H1 (cell line): Measurements from ENCODE around the gene DNAAF5. TPM values are rescaled to one million over a fixed set of nuclear protein-coding genes. Genes with fewer than 3 reads are reported as not detected.

Experiments
- JUN ChIP-seq: IDR thresholded peaks from 2 replicates; pipeline ENCODE4 v1.6.1; 2011; ENCODE audit warnings: low read depth, mild to moderate bottlenecking, improper control_type of control experiment, low read length
- POLR2A ChIP-seq, 2 experiments: IDR thresholded peaks; 1 replicate in 1 of 2; 2 replicates in 1 of 2; pipeline ENCODE4 v1.6.1; 2011; ENCODE audit warnings: low read depth in 2 of 2, low read length in 2 of 2, mild to moderate bottlenecking in 2 of 2; ENCODE audit errors: control extremely low read depth in 1 of 2
- RBBP5 ChIP-seq: IDR thresholded peaks from 2 replicates; pipeline ENCODE4 v1.7.1; 2012; ENCODE audit warnings: low read depth, mild to moderate bottlenecking, inconsistent platforms, low read length, moderate library complexity, borderline replicate concordance
- SIRT6 ChIP-seq: IDR thresholded peaks from one replicate; pipeline ENCODE4 v1.7.1; 2012; ENCODE audit warnings: low read length, inconsistent platforms
- SP4 ChIP-seq: IDR thresholded peaks from 2 replicates; pipeline ENCODE4 v1.6.1; 2012; ENCODE audit warnings: low read length, inconsistent platforms
- YY1 ChIP-seq: IDR thresholded peaks from 2 replicates; pipeline ENCODE4 v1.6.1; 2011; ENCODE audit warnings: low read depth, mild to moderate bottlenecking, low read length
- polyA plus RNA-seq, 7 experiments: library from polyadenylated mRNA; depleted of rRNA in 3 of 7; stranded (reverse) in 5 of 7; unstranded in 2 of 7; fragments of >200 nt in 5 of 7; fragments of 200-250 nt in 2 of 7; gene quantifications; 1 replicate in 5 of 7; 2 replicates in 1 of 7; 4 replicates in 1 of 7; pipeline versions ENCODE4 v1.2.1 to v1.2.3, GENCODE V29; 2011 to 2013; ENCODE audit warnings: missing spikeins in 2 of 7, mixed read lengths in 2 of 7
- total RNA-seq: library from RNA; stranded (reverse); fragmentation: NEBNext Ultra II Directional; extraction: Animal tissue kit (Norgen Biotek cat#: 25700); gene quantifications from 2 replicates; pipeline ENCODE4 v1.2.1, GENCODE V29; 2021

Gene DNAAF5
- total and polyA plus RNA-seq, 2 of the 8 experiments (the other 6 are each of a cell fraction or from before 2014, with no cell fraction given), result 55.1 to 95.9 TPM

DNA sequence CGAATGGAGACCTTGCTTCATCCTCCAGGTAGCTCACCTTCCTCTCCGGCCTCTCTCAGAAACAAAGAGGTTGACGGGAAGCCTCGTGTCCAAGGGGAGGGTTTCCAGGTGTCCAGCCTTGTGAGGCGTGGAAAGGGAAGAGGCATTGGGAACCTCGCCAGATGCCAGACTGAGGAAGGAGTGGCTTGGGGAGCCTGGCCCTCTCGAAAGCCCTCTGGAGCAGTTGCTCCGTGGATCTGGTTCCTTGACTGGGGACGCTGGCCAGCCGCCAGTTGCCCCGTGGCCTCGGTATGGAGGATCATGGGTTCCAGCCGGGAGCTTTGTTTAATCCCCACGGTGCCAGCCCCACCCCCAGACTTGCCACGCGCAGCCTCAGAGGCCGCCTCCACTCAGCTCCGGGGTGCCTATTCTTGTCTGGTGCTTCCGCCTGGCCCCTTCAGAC, 75.5 kb downstream of the DNAAF5 start (continued):
- TF ChIP-seq SP4, result no peak
- no peak for TF ChIP-seq YY1
- TF ChIP-seq POLR2A (IDR thresholded peaks at IDR 0.05; ENCODE audit: control extremely low read depth in 1 of 2, low read depth in 2 of 2, low read length in 2 of 2), result no peak
- TF ChIP-seq SIRT6, result no peak
- TF ChIP-seq JUN, result no peak
- no peak for TF ChIP-seq RBBP5
- TF ChIP-seq, all 59 proteins: peak for 0
